ENCODE data around the gene DNAI2.

- TF ChIP-seq POLR2A (IDR thresholded peaks at IDR 0.05) (no peak), CTCF (IDR thresholded peaks at IDR 0.05 in 4 of 5, conservative IDR thresholded peaks at IDR 0.05 in 1 of 5) (no peak)
Observed at GRCh38 chr17:74330446-74330845, 56.4 kb downstream of the DNAI2 start.
